NCI-H2081 treated with DMSO at 0.1 percent for 48 hours (cell line): ENCODE data around the gene BORCS8.
"Not testable (repeated sequence)": the region's sequence is repeated elsewhere in the genome, so short reads cannot be mapped to it uniquely, and the experiment has no call there.

Experiments used
- DNase-seq: peaks from one replicate; lab custom pipeline; 2025; lab: John Stamatoyannopoulos, UW

Gene BORCS8

DNA sequence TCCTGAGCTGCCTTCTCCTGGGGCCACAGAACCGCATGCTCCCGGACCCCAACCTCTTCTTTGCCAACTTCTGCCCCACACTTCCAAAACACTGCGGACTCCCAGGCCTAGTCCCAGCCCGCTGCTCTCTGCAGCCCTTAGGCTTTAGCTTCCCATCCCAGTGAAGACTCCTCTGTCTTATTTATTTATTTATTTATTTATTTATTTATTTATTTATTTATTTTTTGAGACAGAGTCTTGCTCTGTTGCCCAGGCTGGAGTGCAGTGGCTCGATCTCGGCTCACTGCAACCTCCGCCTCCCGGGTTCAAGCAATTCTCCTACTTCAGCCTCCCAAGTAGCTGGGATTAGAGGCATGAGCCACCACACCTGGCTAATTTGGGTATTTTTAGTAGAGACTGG, 43.4 kb downstream of the BORCS8 start:
- DNase-seq, result not testable (repeated sequence)

DNA sequence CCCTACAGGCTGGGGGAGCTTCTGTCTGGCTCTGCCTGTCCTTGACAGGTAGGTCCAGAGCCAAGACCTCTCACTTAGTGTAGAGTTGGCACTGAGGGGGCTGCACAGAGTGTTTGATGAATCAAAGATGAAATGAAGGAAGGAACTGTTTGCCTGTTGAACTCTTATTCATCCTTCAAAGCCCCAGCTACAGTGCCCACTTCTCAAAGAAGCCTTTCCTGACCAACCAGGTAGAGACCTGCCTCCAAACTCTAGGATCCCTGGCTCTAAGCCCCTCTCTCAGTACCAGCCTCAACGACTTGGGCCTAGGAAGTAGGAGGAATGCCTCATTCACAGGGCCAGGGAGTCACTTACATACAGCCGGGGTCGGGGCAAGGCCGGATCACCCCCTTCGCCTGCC, 44.6 kb downstream of the BORCS8 start:
- DNase-seq, result no peak

GRCh38 chr19:19146865-19147264, 45.1 kb downstream of the BORCS8 start:
- DNase-seq, result no peak

DNA sequence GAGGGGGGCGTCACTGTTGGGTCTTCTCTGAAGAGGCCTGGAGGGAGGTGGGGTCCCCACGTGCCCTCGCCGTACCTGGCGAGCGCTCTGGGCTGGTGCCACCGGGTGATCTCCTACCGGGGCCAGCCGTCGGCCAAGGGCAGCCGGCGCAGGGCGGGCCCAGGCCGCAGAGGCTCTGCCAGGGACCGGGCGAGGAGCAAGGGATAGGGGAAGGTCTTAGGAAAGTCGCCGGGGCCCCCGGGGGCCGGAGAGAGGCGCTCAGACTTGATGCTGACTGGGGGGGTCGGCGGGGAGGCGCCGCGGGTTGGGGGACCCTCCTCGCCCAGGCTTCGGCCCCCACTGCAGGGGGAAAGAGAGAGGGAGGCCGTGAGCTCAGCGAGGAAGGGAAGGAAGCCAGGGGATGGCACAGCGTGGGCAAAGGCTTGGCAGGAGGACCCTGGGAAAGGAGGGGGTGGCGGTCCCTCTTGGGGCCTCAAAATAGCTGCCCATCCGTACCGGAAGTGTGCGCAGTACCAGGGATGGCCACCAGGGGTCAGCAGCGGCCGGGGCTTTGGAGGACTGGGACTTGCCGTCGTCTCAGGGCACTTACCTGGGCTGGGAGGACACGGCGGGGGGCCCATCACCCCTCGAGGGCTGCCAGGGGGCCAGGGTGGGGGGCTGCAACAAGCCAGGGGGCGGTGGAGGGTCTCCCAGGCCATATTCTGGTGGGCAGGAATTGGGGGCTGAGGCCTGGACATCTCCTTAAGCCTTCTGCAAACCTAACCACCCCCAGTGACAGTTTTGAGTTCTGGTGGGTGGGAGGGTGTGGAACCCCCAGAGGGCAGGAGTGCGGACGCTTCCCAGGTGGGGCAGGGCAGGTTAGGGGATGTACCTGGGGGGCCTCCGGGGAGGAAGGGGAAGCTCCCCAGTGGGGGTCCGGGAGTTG, 46.0 kb downstream of the BORCS8 start:
- peak; percentile 1 for DNase-seq

GRCh38 chr19:19145281-19145680, 46.7 kb downstream of the BORCS8 start:
- no peak for DNase-seq

DNA sequence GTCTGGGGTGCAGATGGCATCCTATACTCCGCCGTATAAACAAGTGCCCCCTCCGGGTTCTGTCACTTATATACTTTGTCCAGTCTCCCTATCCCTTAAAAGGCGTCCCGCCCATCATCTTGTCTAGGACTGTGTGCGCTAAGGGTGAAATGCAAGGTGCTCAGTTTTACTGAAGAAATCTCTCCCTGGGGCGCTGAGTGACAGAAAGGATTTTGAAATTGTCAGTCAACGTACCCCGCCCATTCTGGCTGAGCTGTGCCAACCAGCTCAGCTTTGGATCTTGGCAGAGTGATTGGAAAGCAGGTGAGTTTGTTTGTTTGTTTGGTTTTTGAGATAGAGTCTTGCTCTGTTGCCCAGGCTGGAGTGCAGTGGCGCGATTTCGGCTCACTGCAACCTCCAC, 49.6 kb downstream of the BORCS8 start:
- no peak for DNase-seq

DNA sequence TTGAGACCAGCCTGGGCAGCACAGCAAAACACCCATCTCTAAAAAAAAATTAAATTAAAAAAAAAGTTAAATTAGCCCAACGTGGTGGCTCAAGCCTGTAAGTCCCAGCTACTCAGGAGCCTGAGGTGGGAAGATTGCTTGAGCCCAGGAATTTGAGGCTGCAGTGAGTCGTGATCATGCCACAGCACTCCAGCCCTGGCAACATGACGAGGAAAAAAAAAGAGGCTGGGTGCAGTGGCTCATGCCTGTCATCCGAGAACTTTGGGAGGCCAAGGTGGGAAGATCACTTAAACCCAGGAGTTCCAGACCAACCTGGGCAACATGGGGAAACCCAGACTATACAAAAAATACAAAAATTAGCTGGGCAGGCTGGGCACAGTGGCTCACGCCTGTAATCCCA, 51.5 kb downstream of the BORCS8 start:
- DNase-seq, result no peak

DNA sequence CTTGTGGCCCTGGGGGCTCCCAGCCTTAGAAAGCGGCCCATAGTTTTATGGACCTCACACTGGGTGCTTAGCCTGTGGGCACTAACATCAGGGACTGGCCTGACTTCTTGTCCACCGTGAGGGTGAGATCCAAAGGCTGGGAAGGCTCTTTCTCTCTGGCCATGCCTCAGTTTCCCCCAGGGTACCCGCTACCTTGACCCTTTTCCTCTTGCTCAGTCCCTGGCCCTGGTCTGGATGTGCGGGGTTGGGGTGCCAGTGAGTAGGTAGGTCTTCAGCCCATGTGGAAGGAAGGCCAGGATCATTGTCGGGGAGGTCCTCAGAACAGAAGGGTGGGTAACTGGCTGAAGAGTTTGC, 52.1 kb downstream of the BORCS8 start:
- DNase-seq, result no peak

- DNase-seq, result peak; percentile 82
These were observed 53.6 kb downstream of the BORCS8 start, which contains the start of gene TMEM161A for GRCh38 chr19:19138109-19138981. Gene TMEM161A (minus strand): TSS chr19:19138478. CDS start chr19:19138428, 50 bp downstream.

- DNase-seq, result no peak
These were observed 54.3 kb downstream of the BORCS8 start for GRCh38 chr19:19137556-19138108.

GRCh38 chr19:19135713-19136112, 56.2 kb downstream of the BORCS8 start:
- not testable (repeated sequence) for DNase-seq

DNA sequence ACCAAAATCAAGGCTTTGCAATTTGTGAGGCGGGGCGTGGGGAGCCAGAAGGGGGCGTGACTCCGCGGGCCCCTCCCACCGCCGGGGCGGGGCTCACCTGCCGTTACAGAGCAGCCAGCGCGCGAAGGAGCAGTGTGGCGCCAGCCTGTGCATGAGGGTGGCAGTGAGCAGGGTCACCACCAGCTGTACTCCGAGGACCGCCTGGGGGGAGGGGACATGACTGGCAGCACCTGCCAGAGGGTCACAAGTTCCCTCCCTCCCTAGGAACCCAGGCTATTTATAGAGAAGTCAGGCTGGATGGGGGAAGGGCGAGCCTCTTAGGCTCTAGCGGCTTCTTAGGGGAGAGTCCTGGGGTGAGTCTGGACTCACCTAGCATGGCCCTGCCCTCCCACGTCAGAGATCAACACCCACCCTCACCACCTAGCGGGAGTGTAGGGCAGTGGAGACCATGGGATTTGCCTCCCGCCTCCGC, 57.2 kb downstream of the BORCS8 start:
- no peak for DNase-seq

DNA sequence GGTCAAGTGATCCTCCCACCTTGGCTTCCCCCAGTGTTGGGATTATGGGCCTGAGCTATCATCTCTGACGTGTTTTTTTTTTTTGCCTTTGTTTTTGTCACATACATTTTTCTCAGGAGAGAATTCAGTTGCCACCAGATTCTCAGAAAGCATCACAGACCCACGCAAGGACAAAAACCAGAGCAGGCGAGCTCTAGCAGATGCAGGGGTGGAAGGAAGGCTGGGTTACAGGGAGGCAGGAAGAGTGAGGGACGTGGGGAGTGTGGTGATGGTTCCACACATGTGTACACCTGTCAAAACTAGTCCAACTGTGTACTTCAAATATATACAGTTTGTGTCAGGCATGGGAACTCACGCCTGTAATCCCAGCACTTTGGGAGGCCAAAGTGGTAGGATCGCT, 58.0 kb downstream of the BORCS8 start:
- no peak for DNase-seq

GRCh38 chr19:19132912-19133311, 59.0 kb downstream of the BORCS8 start:
- DNase-seq, result no peak

DNA sequence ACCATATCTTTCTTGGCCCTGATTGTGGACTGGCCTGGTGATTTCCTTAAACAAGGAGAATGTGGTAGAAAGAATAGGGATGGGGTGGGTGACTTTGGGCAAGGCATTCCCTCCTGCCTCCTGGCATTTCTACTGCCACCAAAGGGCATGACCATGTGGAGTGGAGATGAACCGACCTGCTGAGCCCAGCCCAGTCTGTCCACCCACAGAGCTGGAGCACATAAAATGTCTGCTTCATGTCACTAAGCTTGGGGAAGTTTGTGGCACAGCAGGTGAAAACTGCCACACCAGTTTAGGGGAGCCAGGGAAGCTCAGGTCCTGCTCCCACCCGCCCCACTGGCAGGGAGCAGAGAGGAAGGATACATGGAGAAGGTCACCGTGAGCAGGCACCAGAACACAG, 60.0 kb downstream of the BORCS8 start:
- DNase-seq, result no peak
